Occipital lobe (tissue), 2 donors: ENCODE measurements around the gene RSBN1. TPM values are rescaled to one million over a fixed set of nuclear protein-coding genes. Genes with fewer than 3 reads are reported as not detected.

Experiments
- DNase-seq: peaks from one replicate; lab custom pipeline; 2025; lab: John Stamatoyannopoulos, UW
- total RNA-seq: library from RNA; depleted of rRNA; stranded (reverse); fragments of >200 nt; gene quantifications from one replicate; pipeline ENCODE4 v1.2.3, GENCODE V29; 2014

The RSBN1 gene
- total RNA-seq, 1 donor from 2014 or later, result 65.4 TPM

DNA sequence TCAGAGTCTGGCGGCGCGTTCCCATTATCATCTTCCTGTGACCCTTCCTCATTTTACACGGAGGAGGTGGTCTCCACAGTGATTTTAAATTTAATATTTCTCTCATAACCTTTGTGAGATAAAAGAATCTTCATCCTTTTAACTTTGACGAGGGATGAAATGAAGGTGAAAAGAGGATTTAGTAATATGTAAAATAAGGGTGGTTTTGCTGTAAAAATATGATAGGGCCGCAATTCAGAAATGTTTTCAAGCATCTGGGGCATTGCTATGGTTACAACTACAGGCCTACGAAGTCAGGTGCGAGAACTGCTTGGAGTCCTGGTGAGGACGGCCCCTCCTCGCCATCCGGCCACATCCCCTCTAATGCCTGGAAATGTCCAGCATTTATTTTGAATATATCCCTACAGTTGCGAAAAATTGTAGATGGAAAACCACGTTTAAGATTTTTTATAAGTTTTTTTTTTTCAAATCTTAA lies 422 bp upstream of the RSBN1 start:
- no peak for DNase-seq

DNA sequence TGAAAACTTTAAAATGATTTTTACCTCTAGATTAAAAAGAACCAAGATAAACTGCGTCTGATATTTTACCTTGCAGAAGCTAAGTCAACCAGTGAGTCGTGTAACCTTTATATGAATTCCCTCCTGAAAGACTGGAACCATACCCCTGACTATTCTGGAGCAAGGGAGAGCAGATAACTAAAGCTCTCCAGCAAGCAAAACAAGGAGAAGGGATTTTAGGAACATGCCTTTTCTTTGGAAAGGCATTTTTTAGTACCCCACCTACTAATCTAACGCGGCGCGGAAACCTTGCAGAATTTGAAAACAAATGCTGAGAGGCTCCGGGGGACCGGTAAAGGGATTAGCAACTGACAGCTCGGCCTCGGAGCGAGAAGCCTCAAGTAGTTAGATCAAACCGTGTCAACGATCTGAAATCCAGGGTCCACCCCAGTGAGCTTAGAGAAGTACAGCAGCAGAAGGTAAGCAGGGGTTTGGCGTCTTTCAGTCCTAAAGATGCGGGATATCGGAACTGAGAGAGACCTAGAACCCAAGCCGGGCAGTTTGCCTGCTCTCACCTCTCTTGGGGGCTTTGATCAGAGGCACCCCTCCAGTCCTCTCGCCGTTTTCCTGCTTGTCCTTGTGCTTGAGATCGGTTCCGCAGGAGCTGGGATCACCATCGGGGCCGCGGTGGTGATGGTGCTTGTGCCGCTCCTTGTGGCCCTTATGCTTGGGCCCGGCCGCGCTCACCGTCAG lies 954 bp downstream of the RSBN1 start:
- no peak for DNase-seq

DNA sequence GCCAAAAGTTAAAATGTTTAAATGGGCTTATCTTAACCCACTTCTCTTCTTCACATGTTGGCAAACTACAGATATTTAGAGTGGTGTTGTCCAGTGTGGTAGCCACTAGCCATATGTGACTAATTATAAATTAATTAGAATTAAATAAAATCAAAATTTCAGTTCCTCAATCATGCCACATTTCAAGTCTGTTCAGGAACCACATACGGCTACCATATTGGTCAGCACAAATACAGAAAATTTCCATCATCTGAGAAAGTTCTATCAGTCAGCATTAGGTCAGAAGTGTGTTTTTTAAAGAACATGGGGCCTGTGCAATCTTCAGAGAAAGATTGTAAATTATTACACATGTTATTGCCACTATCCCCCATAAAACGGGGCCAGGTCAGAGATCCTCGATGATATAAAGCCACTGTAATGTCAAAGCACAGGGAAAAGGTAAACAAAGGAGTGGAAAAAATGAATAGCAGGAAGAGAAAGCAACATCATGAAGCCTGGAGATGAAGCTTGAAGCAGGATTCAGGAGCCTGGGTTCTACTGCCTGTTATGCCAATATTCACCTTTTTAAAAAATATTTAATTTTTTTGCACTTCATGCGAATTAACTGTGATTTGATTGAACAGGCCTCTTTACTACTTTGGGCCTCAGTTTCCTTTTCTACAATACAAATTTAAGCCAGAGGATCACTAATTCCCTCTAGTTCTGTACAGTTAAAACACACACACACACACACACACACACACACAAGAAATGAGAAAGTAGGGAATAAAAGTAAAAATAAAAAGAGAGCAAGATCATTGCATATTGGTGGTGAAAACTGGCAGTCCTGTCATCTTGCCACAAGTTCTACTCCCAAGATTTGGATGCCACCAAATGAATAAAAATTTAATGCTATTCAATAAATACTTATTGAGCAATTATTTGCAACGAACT lies 2.3 kb downstream of the RSBN1 start:
- no peak for DNase-seq

GRCh38 chr1:113808450-113809195 lies 3.7 kb downstream of the RSBN1 start:
- DNase-seq, result no peak

DNA sequence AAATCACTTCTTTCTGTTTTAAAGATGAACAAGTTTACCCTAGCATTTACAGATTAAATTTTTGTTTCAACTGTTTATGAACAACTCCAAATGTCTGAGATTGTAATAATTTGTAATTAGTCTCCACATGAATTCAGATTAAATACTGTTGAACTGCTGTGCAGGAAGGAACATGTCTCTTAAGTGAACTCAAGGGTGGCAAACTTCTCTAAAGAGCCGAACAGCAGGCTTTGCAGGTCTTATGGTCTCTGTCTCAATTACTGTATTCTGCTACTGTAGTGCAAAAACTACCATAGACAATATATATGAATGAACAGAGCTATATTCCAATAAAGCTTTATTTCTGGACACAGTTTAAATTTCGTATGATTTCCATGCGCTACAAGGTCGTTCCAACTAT lies 6.6 kb downstream of the RSBN1 start:
- no peak for DNase-seq

DNA sequence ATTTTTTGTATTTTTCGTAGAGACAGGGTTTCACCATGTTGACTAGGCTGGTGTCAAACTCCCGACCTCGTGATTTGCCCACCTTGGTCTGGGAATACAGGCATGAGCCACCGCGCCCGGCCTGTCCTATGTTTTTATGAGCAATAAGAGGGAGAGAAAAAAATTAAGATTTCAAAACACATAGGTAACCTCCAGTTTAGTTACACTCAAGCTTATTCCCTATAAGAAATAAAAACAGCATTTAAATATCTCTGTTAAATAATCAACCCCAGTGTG lies 7.1 kb downstream of the RSBN1 start:
- DNase-seq, result no peak

- no peak for DNase-seq
These were observed 7.6 kb downstream of the RSBN1 start for GRCh38 chr1:113804421-113805255.

DNA sequence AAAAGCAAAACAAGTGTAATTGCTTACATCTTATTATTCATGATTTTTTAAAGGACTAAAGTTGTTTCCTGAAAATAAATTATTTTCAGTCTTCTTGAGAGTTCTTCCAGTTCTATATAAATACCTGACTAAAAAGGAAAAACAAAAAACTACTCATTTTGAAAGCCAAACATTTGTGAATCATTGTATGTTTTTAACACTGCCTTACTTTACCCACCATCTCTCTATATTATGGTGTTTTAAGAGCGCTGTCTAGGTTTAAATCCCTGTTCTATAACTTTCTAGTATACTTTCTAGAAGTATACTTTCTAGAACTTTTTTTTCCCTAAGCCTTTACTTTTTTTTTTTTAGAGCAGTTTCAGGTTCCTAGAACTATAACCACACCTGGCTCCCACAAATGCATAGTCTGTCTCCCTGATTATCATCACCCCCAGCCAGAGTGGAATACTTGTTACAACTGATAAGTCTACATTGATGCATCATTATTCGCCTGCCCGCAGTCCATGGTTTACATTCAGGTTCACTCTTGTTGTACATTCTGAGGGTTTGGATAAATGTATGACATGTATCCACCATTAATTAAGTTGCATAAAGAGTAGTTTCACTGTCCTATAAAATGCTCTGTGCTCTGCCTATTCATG lies 9.8 kb downstream of the RSBN1 start:
- DNase-seq, result no peak

GRCh38 chr1:113800487-113800886 lies 11.8 kb downstream of the RSBN1 start:
- no peak for DNase-seq

DNA sequence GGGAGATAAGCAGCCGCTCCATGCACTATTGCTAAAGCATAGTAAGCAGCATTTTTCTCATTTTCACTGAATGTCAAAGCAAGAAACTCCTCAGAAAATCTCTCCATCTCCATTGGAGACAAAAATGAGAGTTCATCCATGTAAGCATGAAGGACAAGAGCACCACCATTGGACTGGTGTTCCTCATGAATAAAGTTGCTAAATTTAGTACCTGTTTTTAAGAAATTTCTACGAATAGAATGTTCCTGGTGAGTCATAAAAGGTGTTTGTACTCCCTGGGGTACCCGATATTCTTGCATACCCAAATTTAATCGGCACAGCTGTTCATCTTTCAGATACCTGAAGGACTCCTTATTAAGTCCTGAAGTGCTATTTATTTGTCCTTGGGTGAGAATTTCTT lies 14.8 kb downstream of the RSBN1 start:
- DNase-seq, result no peak

DNA sequence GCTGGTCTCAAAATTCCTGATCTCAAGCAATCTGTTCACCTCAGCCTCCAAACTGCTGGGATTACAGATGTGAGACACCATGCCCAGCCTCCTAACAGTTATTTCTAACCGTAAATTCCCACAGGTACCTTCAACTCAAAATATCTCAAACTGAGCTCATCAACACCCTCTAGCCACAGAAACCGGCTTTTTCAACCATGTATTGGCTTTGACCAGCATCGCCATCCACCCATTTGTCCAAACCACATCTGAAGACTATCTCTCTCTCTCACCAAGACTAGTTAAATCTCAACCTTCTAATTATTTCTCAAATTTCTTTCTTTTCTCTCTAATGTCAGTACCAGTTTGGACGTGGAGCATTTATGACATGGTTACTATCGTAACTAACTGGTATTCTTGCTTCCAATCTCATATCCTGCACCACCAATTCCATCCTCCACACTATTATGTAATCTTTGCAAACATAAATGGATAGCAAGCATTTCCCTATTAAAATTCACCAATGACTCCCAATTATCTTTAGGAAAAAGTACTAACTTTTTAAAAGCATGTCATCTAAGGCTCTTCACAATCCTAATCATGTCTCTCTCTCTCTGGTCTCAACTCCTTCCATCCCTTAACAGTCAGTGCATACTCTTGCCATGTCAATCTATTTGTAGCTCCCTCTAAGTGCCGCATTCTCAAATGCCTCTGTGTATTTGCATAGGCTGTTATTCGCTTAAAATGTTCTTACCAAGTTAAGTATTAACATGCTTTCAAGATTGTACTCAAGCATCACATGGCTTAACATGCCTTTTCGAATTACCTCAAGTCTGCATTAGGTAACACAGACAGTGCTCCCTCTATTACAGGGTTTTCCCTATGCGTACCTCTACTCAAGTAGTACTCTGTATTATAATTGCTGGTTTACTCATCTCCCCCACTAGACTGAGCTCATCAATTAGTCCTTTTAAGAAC lies 18.1 kb downstream of the RSBN1 start:
- no peak for DNase-seq

DNA sequence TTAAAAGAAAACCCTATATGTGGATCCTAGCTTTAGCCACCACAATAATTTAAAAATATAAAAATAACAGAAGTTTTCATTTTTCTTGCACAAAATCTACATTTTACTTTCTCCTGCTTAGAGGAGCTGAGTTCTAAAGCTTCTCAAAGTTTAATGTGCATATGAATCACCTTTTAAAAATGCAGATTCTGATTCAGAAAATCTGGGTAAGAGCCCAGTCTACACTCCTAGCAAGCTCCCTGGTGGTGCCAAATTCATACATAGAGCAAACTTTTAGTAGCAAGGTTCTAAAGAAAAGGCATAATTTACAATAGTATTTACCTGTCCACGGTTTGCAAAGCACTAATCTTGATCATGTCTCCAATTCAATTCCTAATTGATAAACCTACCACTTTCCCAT lies 19.3 kb downstream of the RSBN1 start:
- DNase-seq, result no peak

DNA sequence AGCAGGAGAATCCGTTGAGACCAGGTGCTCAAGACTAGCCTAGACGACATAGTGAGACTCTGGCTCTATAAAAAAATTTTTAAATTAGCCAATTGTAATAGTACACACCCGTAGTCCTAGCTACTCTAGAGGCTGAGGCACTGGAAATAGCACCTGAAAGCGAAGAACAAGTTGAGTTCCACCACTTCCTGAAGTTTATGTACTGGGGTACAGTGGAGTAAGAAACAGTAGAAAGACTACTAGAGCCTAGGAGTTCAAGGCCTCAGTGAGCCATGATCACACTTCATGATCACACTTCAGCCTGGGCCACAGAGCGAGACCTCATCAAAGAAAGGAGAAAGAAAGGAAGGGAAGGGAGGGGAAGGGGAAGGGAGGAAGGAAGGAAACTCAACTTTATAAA lies 19.8 kb downstream of the RSBN1 start:
- DNase-seq, result no peak

GRCh38 chr1:113788802-113789201 lies 23.5 kb downstream of the RSBN1 start:
- DNase-seq, result no peak

- no peak for DNase-seq
These were observed 24.6 kb downstream of the RSBN1 start for GRCh38 chr1:113787663-113788062.

DNA sequence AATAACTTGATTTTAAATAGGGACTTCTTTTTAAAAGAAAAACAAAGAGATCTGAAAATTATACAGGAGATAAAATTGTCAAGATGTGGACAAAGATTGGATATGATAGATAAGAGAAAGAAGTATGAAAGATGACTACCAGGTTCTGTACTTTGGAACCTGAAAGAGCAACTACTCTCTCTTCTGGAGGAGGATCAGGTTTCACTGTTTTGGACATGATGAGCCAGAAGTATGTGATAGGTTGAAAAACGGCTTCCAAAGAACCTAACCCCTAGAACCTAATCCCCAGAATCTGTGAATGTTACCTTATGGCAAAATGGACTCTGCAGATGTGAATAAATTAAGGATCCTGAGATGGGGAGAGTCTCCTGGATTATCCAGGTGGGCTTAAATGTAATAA lies 26.2 kb downstream of the RSBN1 start:
- DNase-seq, result no peak

DNA sequence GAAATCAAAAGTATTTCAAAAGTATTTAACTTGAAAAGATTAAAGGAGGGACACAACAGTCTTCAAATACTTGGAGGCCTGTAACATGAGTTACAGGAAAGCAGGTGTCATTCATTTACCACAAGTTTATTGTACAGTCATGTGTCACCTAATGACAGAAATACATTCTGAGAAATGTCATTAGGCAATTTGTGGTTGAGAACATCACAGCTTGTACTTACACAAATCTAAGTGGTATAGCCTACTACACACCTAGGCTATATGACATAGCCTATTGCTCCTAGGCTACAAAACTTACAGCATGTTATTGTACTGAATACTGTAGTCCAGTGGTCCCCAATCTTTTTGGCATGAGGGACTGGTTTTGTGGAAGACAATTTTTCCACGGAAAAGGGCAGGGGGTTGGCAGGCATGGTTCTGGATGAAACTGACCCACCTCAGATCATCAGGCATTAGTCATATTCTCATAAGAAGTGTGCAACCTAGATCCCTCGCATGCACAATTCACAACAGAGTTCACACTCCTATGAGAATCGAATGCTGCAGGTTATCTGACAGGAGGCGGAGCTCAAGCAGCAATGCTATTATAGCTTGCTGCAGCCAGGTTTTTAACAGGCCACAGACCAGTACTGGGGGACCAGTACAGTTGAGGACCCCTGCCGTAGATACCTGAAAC lies 28.0 kb downstream of the RSBN1 start:
- DNase-seq, result no peak

DNA sequence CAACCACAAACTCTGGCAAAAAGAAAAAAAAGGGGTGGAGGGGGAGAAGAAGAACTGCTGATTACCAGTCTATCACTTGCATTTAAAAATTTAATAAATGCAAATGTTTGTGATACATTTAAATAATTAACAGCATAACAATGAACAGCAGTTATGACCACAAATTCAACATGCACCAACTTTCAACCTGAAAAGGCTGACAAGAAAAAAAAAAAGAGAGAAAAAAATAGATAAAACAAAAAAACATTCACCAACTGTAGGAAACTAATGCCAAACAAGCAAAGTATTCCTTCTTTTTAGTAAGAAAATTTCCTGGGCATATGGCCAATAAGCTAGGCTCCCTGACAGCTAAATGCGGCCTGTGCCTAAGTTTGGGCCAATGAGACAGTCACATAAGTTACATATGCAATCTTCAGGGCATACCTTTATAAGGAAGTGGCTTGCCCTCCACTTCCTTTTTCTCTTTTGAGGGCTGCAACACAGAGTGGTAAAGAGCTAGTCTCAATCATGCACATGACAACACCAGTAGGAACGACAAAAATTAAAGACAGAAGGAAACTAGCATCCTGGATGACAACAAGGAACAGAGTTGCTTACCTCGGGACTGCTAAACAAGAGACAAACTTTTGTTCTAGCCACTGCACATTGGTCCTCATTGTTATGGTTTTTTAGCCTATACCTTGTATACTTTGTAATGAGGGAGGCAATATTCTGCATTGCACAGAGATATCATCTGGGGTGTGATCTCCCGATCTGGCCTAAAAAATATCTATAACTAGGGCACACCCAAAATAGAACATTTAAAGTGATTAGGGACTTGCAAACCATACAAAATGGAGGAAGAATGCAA lies 28.8 kb downstream of the RSBN1 start:
- DNase-seq, result no peak
